ENCODE data around the gene CPNE4. TPM values are rescaled to one million over a fixed set of nuclear protein-coding genes. Genes with fewer than 3 reads are reported as not detected.

CPNE4 gene
- total RNA-seq, 1 experiment from 2014 or later = not detected

GRCh38 chr3:131881777-131882176 is 153.0 kb downstream of the CPNE4 start:
- DNase-seq (ENCODE audit: low read depth) = no peak

GRCh38 chr3:131880948-131881347 is 153.9 kb downstream of the CPNE4 start:
- no peak for DNase-seq (ENCODE audit: low read depth)

GRCh38 chr3:131868203-131868602 is 166.6 kb downstream of the CPNE4 start:
- no peak for DNase-seq (ENCODE audit: low read depth)

GRCh38 chr3:131856171-131856570 is 178.6 kb downstream of the CPNE4 start:
- no peak for DNase-seq (ENCODE audit: low read depth)

GRCh38 chr3:131850223-131850622 is 184.6 kb downstream of the CPNE4 start:
- DNase-seq (ENCODE audit: low read depth) = no peak

- no peak for DNase-seq (ENCODE audit: low read depth)
Observed at GRCh38 chr3:131849616-131850015, 185.2 kb downstream of the CPNE4 start.

GRCh38 chr3:131847966-131848510 is 186.8 kb downstream of the CPNE4 start:
- DNase-seq (ENCODE audit: low read depth) = no peak

GRCh38 chr3:131846296-131846924 is 188.4 kb downstream of the CPNE4 start:
- no peak for DNase-seq (ENCODE audit: low read depth)

GRCh38 chr3:131843174-131843573 is 191.6 kb downstream of the CPNE4 start:
- DNase-seq (ENCODE audit: low read depth) = no peak

- DNase-seq (ENCODE audit: low read depth) = no peak
Observed at GRCh38 chr3:131840156-131840797, 194.5 kb downstream of the CPNE4 start.

- DNase-seq (ENCODE audit: low read depth) = no peak
Observed at GRCh38 chr3:131835906-131836305, 198.9 kb downstream of the CPNE4 start.

- no peak for DNase-seq (ENCODE audit: low read depth)
Observed at GRCh38 chr3:131831608-131832007, 203.2 kb downstream of the CPNE4 start.

GRCh38 chr3:131821191-131821762 is 213.5 kb downstream of the CPNE4 start:
- DNase-seq (ENCODE audit: low read depth) = no peak

- no peak for DNase-seq (ENCODE audit: low read depth)
Observed at GRCh38 chr3:131819381-131820055, 215.3 kb downstream of the CPNE4 start.

GRCh38 chr3:131812433-131812832 is 222.4 kb downstream of the CPNE4 start:
- DNase-seq (ENCODE audit: low read depth) = no peak

- no peak for DNase-seq (ENCODE audit: low read depth)
Observed at GRCh38 chr3:131811481-131811880, 223.3 kb downstream of the CPNE4 start.

- no peak for DNase-seq (ENCODE audit: low read depth)
Observed at GRCh38 chr3:131807822-131808221, 227.0 kb downstream of the CPNE4 start.

GRCh38 chr3:131806736-131807135 is 228.1 kb downstream of the CPNE4 start:
- no peak for DNase-seq (ENCODE audit: low read depth)

- DNase-seq (ENCODE audit: low read depth) = no peak
Observed at GRCh38 chr3:131804565-131805133, 230.2 kb downstream of the CPNE4 start.

- DNase-seq (ENCODE audit: low read depth) = no peak
Observed at GRCh38 chr3:131803113-131803512, 231.7 kb downstream of the CPNE4 start.

GRCh38 chr3:131802029-131802428 is 232.8 kb downstream of the CPNE4 start:
- no peak for DNase-seq (ENCODE audit: low read depth)

GRCh38 chr3:131801566-131801965 is 233.2 kb downstream of the CPNE4 start:
- no peak for DNase-seq (ENCODE audit: low read depth)
